ENCODE results near the gene OSBPL10. TPM values are rescaled to one million over a fixed set of nuclear protein-coding genes. Genes with fewer than 3 reads are reported as not detected.

Gene OSBPL10
- total RNA-seq, 2 donors from 2014 or later, result 0.90 to 11.5 TPM

DNA sequence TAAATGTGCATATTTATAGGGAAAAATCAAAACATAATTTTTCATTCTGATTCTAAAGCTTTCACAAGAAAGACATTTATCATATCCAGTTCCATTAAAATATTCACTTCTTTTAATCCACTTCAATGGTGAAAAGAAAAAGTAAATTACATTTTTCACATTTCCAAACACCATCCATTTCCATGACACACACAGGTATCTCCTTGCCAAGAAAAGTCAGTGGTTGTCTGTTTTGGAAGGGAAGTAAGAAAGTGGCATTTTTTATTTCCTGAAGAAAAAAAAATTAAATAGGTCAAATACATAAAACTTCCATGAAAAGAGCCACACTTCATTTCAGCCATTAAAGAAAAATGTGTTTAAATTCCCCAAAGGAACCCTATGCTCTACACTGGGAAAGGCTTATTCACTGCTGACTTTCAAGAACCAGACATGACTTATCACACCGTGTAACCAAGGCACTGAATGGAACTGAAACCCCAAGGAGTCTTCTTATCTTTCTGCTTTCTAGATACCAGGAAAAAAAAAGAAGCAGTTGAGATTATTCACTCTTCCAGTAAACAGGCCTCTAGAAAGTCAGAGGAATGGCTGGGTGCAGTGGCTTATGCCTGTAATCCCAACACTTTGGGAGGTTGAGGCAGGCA, 44.5 kb downstream of the OSBPL10 start:
- ATAC-seq (replicated peaks), result peak; percentile 62

GRCh38 chr3:31934866-31935265, 46.2 kb downstream of the OSBPL10 start:
- Mint-ChIP-seq H3K4me3 (no peak overlapping the region), H3K9me3 (no peaks in the 10 kb centered on the region), H3K27me3 (no peaks in the 10 kb centered on the region), H3K27ac (no peak overlapping the region), H3K36me3 (ENCODE audit: low read depth) (no peaks in the 10 kb centered on the region), H3K4me1 (no peaks in the 10 kb centered on the region)
- no peak for ATAC-seq (replicated peaks)

More for the DNA sequence above, 44.5 kb downstream of the OSBPL10 start:
- H3K4me3 Mint-ChIP-seq, result no peak overlapping the region
- no peaks in the 10 kb centered on the region for H3K36me3 Mint-ChIP-seq (ENCODE audit: low read depth)
- no peak overlapping the region for H3K27ac Mint-ChIP-seq
- H3K27me3 Mint-ChIP-seq, result peaks cover 4% of the 10 kb centered on the region
- H3K9me3 Mint-ChIP-seq, result no peaks in the 10 kb centered on the region
- no peaks in the 10 kb centered on the region for H3K4me1 Mint-ChIP-seq

- Mint-ChIP-seq H3K4me1 (no peaks in the 10 kb centered on the region), H3K27ac (no peak overlapping the region), H3K4me3 (no peak overlapping the region), H3K9me3 (no peaks in the 10 kb centered on the region), H3K27me3 (no peaks in the 10 kb centered on the region), H3K36me3 (ENCODE audit: low read depth) (no peaks in the 10 kb centered on the region)
- ATAC-seq (replicated peaks), result no peak
Measured at GRCh38 chr3:31934018-31934417, 47.0 kb downstream of the OSBPL10 start.

- H3K9me3 Mint-ChIP-seq, result no peaks in the 10 kb centered on the region
- no peaks in the 10 kb centered on the region for H3K36me3 Mint-ChIP-seq (ENCODE audit: low read depth)
- H3K4me3 Mint-ChIP-seq, result no peak overlapping the region
- H3K27ac Mint-ChIP-seq, result no peak overlapping the region
- no peak for ATAC-seq (replicated peaks)
- no peaks in the 10 kb centered on the region for H3K4me1 Mint-ChIP-seq
- no peaks in the 10 kb centered on the region for H3K27me3 Mint-ChIP-seq
Measured at GRCh38 chr3:31932990-31933389, 48.1 kb downstream of the OSBPL10 start.

DNA sequence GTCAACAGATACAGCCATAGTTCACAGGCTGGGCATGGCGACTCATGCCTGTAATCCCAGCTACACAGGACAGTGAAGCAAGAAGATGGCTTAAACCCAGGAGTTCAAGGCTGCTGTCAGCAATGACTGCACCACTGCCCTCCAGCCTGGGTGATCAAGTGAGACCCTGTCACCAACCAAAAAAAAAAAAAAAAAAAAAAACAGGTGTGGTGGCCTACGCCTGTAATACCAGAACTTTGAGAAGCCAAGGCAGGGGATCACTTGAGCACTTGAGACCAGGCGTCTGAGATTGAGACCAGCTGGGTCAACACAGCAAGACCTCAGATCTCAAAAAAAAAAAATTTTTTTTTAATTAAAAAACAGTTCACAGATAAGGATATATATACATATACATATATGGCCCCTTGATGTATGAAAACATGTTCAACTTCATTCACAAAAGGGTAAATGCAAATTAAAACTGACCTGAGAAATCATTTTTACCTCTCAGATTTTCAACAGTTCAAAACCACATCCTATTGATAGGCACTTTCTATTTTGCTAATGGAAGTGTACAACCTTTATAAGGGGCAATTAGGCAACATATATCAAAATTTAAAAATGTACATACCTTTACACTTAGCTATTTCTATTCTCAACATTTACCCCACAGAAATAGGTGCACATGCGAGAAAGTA, 51.1 kb downstream of the OSBPL10 start:
- Mint-ChIP-seq H3K4me1 (no peaks in the 10 kb centered on the region), H3K36me3 (ENCODE audit: low read depth) (no peaks in the 10 kb centered on the region), H3K27me3 (peaks cover 4% of the 10 kb centered on the region), H3K9me3 (no peaks in the 10 kb centered on the region), H3K4me3 (no peak overlapping the region), H3K27ac (no peak overlapping the region)
- no peak for ATAC-seq (replicated peaks)

DNA sequence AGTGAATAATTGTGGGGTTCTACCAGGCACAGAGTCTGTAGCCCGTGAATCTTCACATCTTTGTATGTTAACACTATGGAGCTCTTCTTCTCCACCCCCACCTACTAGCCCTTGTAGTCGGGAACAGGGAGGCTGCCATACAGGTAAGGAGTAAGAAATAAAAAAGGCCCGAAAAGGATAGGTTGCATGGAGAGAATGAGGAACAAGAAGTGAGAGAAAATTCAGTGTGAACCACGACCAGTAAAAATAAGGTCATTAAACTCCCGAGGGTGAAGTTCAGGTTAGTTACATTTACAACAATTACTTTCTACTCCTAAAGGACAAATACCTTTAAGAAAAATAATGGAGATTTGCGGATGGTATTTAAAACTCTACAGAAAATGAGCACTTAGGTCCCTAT, 53.3 kb downstream of the OSBPL10 start:
- no peak overlapping the region for H3K4me3 Mint-ChIP-seq

GRCh38 chr3:31926543-31926942, 54.5 kb downstream of the OSBPL10 start:
- H3K9me3 Mint-ChIP-seq, result no peaks in the 10 kb centered on the region
- no peak overlapping the region for H3K27ac Mint-ChIP-seq
- no peak for ATAC-seq (replicated peaks)
- no peaks in the 10 kb centered on the region for H3K36me3 Mint-ChIP-seq (ENCODE audit: low read depth)
- peaks cover 4% of the 10 kb centered on the region for H3K27me3 Mint-ChIP-seq
- no peaks in the 10 kb centered on the region for H3K4me1 Mint-ChIP-seq
- H3K4me3 Mint-ChIP-seq, result no peak overlapping the region

More for the DNA sequence above, 53.3 kb downstream of the OSBPL10 start:
- Mint-ChIP-seq H3K27ac (no peak overlapping the region), H3K36me3 (ENCODE audit: low read depth) (no peaks in the 10 kb centered on the region), H3K27me3 (peaks cover 4% of the 10 kb centered on the region), H3K4me1 (no peaks in the 10 kb centered on the region), H3K9me3 (no peaks in the 10 kb centered on the region)
- ATAC-seq (replicated peaks), result no peak

DNA sequence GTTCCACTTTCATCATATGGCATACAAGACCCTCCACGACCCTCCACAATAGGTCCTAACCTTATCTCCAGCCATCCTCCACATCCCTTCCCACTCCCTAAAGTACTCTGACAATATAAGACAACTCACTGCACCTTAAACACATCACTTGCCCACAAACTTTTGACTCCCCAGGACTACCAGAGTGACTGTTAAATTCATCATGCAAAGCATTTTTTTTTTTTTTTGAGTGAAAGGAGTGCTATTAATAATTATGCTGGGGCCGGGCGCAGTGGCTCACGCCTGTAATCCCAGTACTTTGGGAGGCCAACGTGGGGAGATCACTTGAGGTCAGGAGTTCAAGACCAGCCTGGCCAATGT, 55.8 kb downstream of the OSBPL10 start:
- Mint-ChIP-seq H3K9me3 (peaks cover 1% of the 10 kb centered on the region), H3K36me3 (ENCODE audit: low read depth) (no peaks in the 10 kb centered on the region), H3K27ac (no peak overlapping the region), H3K4me1 (no peaks in the 10 kb centered on the region), H3K27me3 (peaks cover 4% of the 10 kb centered on the region), H3K4me3 (no peak overlapping the region)
- no peak for ATAC-seq (replicated peaks)

- no peaks in the 10 kb centered on the region for H3K4me1 Mint-ChIP-seq
- H3K9me3 Mint-ChIP-seq, result peaks cover 6% of the 10 kb centered on the region
- H3K36me3 Mint-ChIP-seq (ENCODE audit: low read depth), result no peaks in the 10 kb centered on the region
- H3K27me3 Mint-ChIP-seq, result peaks cover 4% of the 10 kb centered on the region
- no peak overlapping the region for H3K27ac Mint-ChIP-seq
- H3K4me3 Mint-ChIP-seq, result no peak overlapping the region
- ATAC-seq (replicated peaks), result no peak
Measured at GRCh38 chr3:31924610-31925270, 56.3 kb downstream of the OSBPL10 start.

- ATAC-seq (replicated peaks), result no peak
- no peaks in the 10 kb centered on the region for H3K4me1 Mint-ChIP-seq
- no peak overlapping the region for H3K4me3 Mint-ChIP-seq
- peaks cover 12% of the 10 kb centered on the region for H3K9me3 Mint-ChIP-seq
- H3K27me3 Mint-ChIP-seq, result peaks cover 9% of the 10 kb centered on the region
- H3K36me3 Mint-ChIP-seq (ENCODE audit: low read depth), result no peaks in the 10 kb centered on the region
- H3K27ac Mint-ChIP-seq, result no peak overlapping the region
Measured at GRCh38 chr3:31922962-31923361, 58.1 kb downstream of the OSBPL10 start.

- ATAC-seq (replicated peaks), result no peak
- Mint-ChIP-seq H3K4me3 (no peak overlapping the region), H3K36me3 (ENCODE audit: low read depth) (no peaks in the 10 kb centered on the region), H3K27me3 (peaks cover 9% of the 10 kb centered on the region), H3K9me3 (peaks cover 12% of the 10 kb centered on the region), H3K27ac (no peak overlapping the region), H3K4me1 (peaks cover 5% of the 10 kb centered on the region)
Measured at GRCh38 chr3:31921837-31922236, 59.2 kb downstream of the OSBPL10 start.

GRCh38 chr3:31920310-31920709, 60.8 kb downstream of the OSBPL10 start:
- no peak overlapping the region for H3K4me3 Mint-ChIP-seq
- no peak overlapping the region for H3K27ac Mint-ChIP-seq
- no peak for ATAC-seq (replicated peaks)
- H3K27me3 Mint-ChIP-seq, result peaks cover 8% of the 10 kb centered on the region
- no peaks in the 10 kb centered on the region for H3K36me3 Mint-ChIP-seq (ENCODE audit: low read depth)
- H3K9me3 Mint-ChIP-seq, result peaks cover 12% of the 10 kb centered on the region
- H3K4me1 Mint-ChIP-seq, result peaks cover 5% of the 10 kb centered on the region

- ATAC-seq (replicated peaks), result no peak
- Mint-ChIP-seq H3K9me3 (peaks cover 16% of the 10 kb centered on the region), H3K4me3 (no peak overlapping the region), H3K27me3 (peaks cover 5% of the 10 kb centered on the region), H3K4me1 (peaks cover 5% of the 10 kb centered on the region), H3K36me3 (ENCODE audit: low read depth) (no peaks in the 10 kb centered on the region), H3K27ac (no peak overlapping the region)
Measured at GRCh38 chr3:31919528-31919927, 61.5 kb downstream of the OSBPL10 start.

GRCh38 chr3:31918179-31919150, 62.6 kb downstream of the OSBPL10 start:
- H3K36me3 Mint-ChIP-seq (ENCODE audit: low read depth), result no peaks in the 10 kb centered on the region
- H3K27ac Mint-ChIP-seq, result no peak overlapping the region
- H3K9me3 Mint-ChIP-seq, result peaks cover 16% of the 10 kb centered on the region
- H3K4me3 Mint-ChIP-seq, result no peak overlapping the region
- peaks cover 5% of the 10 kb centered on the region for H3K27me3 Mint-ChIP-seq
- ATAC-seq (replicated peaks), result no peak
- H3K4me1 Mint-ChIP-seq, result peaks cover 5% of the 10 kb centered on the region

All from activated T-helper 17 cell treated with anti-CD3 and anti-CD28 coated beads, Interleukin-2, amount 50 U/mL, for 72 hours (primary cell).